IMR-90 (cell line): ENCODE measurements around the gene ZNF547.

Experiments used
- BHLHE40 ChIP-seq: fragments of 150-350 bp; IDR thresholded peaks from 2 replicates; pipeline ENCODE4 v1.6.1; 2016; ENCODE audit warnings: mild to moderate bottlenecking, low read depth, low read length
- CEBPB ChIP-seq: IDR thresholded peaks from 2 replicates; pipeline ENCODE4 v1.6.1; 2012; ENCODE audit warnings: low read depth, low read length, improper control_type of control experiment
- CHD1 ChIP-seq: IDR thresholded peaks from 2 replicates; pipeline ENCODE4 v1.6.1; 2012; ENCODE audit warnings: low read depth, low read length, improper control_type of control experiment
- CTCF ChIP-seq: conservative IDR thresholded peaks from 2 replicates; pipeline ENCODE4 v1.5.1; 2012; ENCODE audit warnings: mild to moderate bottlenecking, low read depth, low read length, improper control_type of control experiment
- MAZ ChIP-seq: IDR thresholded peaks from 2 replicates; pipeline ENCODE4 v1.6.1; 2012; ENCODE audit warnings: low read depth, mild to moderate bottlenecking, low read length, improper control_type of control experiment, moderate library complexity, borderline replicate concordance
- POLR2A ChIP-seq: IDR thresholded peaks from 2 replicates; pipeline ENCODE4 v1.6.1; 2012; ENCODE audit warnings: mild to moderate bottlenecking, low read depth, low read length
- RAD21 ChIP-seq: IDR thresholded peaks from 2 replicates; pipeline ENCODE4 v1.6.1; 2012; ENCODE audit warnings: low read length, improper control_type of control experiment
- RFX5 ChIP-seq: IDR thresholded peaks from 2 replicates; pipeline ENCODE4 v1.8.0; 2012; ENCODE audit warnings: low read depth, mild to moderate bottlenecking, low read length, moderate library complexity

- TF ChIP-seq MAZ (no peak), RFX5 (no peak), CTCF (no peak), CEBPB (no peak), CHD1 (no peak), BHLHE40 (no peak), RAD21 (no peak), POLR2A (no peak)
These were observed 35.4 kb upstream of the ZNF547 start for GRCh38 chr19:57327993-57328392.
